Fibroblast of pulmonary artery (primary cell): ENCODE data around the gene UBE2H.
"Not testable (repeated sequence)": the region's sequence is repeated elsewhere in the genome, so short reads cannot be mapped to it uniquely, and the experiment has no call there.

ENCODE experiments used
- DNase-seq: peaks from one replicate; pipeline ENCODE4 v3.0.0-alpha.2; 2010; ENCODE audit warnings: low read depth
- H3K4me3 ChIP-seq: replicated peaks from 2 replicates; pipeline ENCODE4 v1.5.1; 2011; ENCODE audit warnings: low read depth, mild to moderate bottlenecking, control low read depth, low read length, moderate library complexity
- TF ChIP-seq, protein P1 (sequence below): IDR thresholded peaks from 2 replicates; pipeline ENCODE4 v1.5.1; 2011; ENCODE audit warnings: mild to moderate bottlenecking, control low read depth, low read length, inconsistent platforms; ENCODE audit errors: missing control alignments

Gene UBE2H

DNA sequence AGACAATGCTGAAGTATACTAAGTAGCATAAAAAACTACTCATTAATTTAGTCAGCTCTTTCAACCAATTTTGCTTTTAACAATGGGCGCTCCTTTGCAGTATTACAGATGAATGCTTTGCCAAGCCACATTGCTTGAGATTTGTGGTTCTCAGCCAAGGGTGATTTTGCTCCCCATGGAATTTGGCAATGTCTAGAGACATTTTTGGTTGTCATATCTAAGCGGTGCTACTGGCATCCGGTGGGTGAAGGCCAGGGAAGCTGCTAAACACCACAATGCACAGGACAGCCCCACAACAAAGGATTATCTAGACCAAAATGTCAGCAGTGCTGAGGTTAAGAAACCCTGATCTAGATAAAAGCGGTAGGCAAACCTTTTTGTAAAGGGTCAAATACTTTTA, 112.0 kb downstream of the UBE2H start:
- H3K4me3 ChIP-seq: no peak overlapping the region
- peak; percentile 72 for DNase-seq
- TF ChIP-seq, protein P1, sequence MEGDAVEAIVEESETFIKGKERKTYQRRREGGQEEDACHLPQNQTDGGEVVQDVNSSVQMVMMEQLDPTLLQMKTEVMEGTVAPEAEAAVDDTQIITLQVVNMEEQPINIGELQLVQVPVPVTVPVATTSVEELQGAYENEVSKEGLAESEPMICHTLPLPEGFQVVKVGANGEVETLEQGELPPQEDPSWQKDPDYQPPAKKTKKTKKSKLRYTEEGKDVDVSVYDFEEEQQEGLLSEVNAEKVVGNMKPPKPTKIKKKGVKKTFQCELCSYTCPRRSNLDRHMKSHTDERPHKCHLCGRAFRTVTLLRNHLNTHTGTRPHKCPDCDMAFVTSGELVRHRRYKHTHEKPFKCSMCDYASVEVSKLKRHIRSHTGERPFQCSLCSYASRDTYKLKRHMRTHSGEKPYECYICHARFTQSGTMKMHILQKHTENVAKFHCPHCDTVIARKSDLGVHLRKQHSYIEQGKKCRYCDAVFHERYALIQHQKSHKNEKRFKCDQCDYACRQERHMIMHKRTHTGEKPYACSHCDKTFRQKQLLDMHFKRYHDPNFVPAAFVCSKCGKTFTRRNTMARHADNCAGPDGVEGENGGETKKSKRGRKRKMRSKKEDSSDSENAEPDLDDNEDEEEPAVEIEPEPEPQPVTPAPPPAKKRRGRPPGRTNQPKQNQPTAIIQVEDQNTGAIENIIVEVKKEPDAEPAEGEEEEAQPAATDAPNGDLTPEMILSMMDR: no peak

DNA sequence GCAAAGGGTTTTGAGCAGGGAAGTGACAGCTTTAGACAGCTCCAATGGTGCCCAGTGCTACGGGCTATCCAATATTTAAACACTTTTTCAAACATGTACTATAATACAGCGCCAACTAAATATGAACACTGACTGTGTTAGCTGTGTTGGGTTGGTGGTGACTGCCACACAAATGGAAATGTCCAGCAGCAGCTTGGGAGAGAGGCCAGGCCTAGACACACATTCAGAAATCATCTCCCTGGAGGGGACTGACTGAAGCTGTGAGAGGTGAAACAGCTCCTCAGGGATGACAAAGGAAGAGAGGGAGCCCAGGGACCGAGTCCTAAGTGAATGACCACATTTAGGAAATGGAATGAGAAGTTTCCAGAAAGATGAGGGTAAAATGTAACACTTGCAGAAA, 115.8 kb downstream of the UBE2H start:
- no peak for DNase-seq
- H3K4me3 ChIP-seq: no peak overlapping the region
- TF ChIP-seq, protein P1: no peak

DNA sequence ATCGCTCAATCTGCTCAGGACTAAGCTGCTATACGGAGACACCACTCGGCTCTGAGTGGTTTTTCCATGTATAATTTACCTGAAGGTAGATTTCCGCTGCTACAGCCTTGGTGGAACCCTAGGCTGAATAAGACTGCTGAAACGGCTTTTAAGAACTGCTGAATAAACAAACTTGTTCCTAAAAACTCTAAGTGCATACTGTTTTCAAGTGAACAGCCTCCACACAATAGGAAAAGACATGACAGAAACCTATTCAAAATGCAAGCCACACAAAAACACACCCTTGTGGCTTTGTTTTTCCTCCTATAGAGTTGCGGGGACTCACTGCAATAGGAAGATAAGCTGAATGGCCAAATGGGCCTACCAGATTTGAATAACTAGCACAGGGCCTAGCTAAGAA, 117.2 kb downstream of the UBE2H start:
- no peak for DNase-seq
- TF ChIP-seq, protein P1: no peak
- H3K4me3 ChIP-seq: no peak overlapping the region

DNA sequence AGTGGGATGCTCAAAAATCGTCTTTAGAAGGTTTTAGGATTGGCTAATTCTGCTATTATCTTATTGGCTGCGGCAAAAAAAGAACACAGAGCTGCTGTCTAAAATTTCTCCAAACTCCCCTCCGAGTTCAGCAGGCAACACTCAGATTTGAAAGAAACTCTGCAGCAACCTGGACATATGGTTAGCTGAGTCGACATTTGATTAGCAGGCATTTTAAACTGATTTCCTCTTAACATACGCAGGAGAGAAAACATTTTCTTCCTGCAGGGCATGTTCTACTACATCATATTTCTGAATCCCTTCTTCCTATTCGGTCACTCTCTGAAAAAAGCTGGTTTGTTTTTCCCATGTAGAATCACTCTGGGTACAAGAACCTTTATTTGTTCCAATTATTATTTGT, 119.4 kb downstream of the UBE2H start:
- H3K4me3 ChIP-seq, DNase-seq: not testable (repeated sequence)

DNA sequence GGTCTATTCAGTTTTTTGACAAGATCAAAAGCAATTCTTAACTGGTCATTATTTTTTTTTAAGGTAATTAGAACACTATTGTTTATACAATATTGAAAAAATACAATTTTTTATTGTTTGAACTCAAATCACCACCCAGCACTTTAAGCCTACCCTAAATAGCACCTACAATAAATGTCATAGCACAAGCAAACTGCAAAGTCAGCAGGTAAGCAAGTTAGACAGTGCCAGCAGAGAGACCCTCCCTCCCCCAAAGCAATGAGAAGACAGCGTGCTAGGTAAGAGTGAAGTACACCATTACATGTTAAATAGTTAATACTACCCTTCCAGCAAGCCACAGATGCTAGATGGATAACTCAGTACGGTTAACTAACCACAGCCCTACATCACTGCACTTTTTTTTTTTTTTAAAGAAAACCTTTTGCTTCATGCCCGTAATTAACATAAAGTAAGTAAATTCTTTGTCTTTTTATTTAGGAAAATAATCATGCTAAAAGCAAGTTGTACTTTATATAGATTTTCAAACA, 120.0 kb downstream of the UBE2H start:
- H3K4me3 ChIP-seq: no peak overlapping the region
- no peak for DNase-seq
- TF ChIP-seq, protein P1: no peak

DNA sequence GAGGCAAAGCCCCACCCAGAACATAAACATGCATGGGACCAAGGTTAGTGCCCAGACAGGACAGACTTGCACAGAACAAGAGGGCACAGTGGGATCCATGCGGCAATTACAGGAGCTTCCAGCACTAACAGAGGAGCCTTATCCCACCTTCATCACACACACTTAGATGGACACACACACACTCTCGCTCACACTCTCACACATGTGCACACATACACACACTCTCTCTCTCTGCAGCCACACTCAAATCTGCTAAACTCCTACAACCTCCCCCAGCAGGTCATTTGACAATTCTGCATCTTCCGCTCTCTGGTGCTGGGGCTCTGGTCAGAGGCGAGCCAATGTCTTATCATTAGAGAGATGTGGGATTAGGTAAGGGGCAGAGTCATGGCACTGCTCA, 120.5 kb downstream of the UBE2H start:
- TF ChIP-seq, protein P1: no peak

DNA sequence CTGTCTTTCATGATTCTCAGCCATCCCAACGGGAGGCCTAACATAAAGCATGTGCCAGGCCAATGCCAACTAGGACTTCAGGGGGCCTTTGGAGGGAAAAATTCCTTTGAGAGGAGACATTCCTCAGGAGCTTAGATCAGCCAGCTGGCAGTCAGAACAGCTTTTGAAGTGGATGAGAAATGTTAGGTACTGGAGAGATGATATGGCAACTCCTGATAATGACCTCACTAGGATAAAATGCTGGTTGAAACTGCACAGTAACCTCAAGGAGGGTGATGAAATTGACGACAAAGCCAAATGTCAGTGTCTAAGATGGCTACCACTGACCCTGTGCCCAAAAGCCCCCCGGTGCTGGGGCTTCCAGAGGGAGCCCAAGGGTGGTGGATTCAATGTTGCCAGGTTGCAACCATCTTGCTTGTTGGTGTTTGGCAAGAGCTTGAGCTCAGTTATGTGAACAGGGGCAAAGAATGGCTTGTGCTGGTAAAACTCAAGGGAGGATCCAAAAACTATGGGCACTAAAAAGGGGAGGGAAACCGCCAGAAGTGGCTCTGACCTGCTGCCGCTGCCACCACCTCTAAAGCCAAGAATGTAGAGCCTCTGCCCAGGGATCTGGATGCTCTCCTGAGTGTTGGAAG, 121.2 kb downstream of the UBE2H start:
- peak; percentile 91 for DNase-seq
- TF ChIP-seq, protein P1: no peak
- H3K4me3 ChIP-seq: no peak overlapping the region

More for the DNA sequence above, 120.5 kb downstream of the UBE2H start:
- H3K4me3 ChIP-seq: no peak overlapping the region
- no peak for DNase-seq
